NCI-H524 treated with DMSO at 0.1 percent for 48 hours (cell line): ENCODE measurements around the gene MGP.

Experiments used
- DNase-seq: peaks from one replicate; lab custom pipeline; 2025; lab: John Stamatoyannopoulos, UW

MGP gene

DNA sequence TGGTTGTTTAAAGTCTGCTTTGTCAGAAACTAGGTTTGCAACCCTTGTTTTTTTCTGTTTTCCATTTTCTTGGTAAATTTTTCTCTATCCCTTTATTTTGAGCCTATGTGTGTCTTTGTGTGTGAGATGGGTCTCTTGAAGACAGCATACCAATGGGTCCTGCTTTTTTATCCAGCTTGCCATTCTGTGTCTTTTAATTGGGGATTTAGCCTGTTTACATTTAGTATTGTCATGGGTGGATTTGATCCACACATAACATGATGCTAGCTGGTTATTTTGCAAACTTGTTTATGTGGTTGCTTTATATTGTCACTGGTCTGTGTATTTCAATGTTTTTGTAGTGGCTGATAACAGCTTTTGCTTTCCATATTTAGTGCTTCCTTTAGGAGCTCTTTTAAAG, 25.2 kb downstream of the MGP start:
- no peak for DNase-seq

GRCh38 chr12:14858513-14858912, 27.1 kb downstream of the MGP start:
- no peak for DNase-seq

- DNase-seq = no peak
Observed at GRCh38 chr12:14854586-14855183, 31.0 kb downstream of the MGP start.

DNA sequence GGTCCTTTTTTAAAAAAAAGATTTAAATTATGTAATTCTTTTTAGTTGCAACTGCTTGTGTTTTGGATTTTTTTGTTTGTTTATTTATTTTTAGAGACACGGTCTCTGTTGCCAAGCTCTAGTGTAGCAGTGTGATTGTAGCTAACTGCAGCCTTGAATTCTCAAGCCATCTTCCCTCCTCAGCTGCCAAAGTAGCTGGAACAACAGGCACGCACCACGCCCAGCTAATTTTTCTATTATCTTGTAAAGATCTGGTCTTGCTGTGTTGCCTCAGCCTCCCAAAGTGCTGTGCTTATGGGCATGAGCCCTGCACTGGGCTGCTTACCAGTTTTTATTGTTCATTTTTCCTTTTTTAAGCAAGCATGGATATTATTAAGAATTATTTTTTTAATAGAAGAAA, 31.7 kb downstream of the MGP start:
- DNase-seq = no peak

- DNase-seq = no peak
Observed at GRCh38 chr12:14852880-14853279, 32.8 kb downstream of the MGP start.

- DNase-seq = no peak
Observed at GRCh38 chr12:14850929-14851663, 34.6 kb downstream of the MGP start.

- no peak for DNase-seq
Observed at GRCh38 chr12:14849661-14850060, 36.0 kb downstream of the MGP start.

GRCh38 chr12:14846876-14847580, 38.6 kb downstream of the MGP start:
- DNase-seq = no peak

GRCh38 chr12:14846042-14846587, 39.5 kb downstream of the MGP start:
- DNase-seq = no peak

- DNase-seq = no peak
Observed at GRCh38 chr12:14845350-14845750, 40.3 kb downstream of the MGP start.

GRCh38 chr12:14844401-14844800, 41.3 kb downstream of the MGP start:
- no peak for DNase-seq

DNA sequence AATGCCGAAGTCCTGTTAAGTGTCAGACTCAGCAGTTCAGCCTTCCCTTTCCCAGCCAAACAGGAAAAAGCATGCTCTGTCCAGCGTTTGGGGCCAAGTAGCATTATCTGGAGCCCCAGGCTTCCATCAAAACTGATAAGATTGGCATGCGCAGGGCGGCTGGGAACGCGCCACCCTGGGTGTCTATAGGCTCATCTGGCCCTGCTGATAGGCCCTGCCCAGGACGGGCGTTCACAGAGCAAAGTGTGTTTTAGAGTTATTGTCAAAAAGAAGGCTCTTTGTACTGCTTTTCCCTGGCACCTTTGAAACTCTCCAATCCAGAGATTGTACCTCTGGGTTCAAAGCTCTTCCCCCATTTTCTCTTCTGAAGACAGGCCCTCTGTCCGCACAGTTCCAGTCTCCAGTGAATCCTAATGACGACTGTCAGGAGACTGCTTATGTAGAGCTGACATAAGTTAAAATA, 42.2 kb downstream of the MGP start, which contains the start of gene ART4:
Gene ART4, minus strand, starts transcription at position 102 of the 463 bp plus-strand sequence. CDS start 413 bp downstream, outside the sequence.
- no peak for DNase-seq

GRCh38 chr12:14842315-14842714, 43.3 kb downstream of the MGP start:
- no peak for DNase-seq

DNA sequence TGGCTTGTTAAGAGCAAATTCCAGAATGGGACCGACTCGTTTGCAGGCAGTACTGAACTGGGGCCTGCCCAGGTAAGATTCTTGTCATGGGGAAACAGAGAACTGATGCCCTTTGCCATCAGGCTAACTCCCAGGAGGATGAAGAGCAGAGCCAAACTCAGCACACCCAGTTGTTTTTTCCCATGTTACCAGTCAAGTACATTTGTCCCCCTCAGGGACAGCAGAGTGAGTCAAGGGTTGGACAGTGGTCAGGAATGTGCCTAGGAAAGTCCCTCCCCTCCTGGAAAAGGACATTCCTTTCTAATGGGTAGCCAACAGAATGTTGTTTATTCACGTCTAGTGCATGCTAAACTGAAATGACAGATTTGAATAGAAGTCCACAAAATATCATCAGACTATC, 43.9 kb downstream of the MGP start:
- no peak for DNase-seq

GRCh38 chr12:14840616-14841015, 45.0 kb downstream of the MGP start:
- DNase-seq = no peak

DNA sequence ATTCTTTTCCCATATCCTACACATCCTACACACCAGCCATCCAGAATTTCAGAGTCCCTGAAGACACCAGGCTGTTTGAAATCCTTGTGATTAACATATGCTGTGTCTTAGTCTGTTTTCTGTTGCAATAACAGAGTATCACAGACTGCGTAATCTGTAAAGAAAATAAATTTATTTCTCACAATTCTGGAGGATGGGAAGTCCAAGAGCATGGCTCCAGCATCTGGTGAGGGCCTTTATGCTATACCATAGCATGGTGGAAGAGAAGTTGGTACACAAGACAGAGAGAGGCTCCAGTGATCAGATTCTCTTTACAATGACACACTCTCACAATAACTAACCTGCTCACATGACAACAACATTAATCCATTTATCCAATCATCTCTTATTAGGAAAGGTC, 46.4 kb downstream of the MGP start:
- DNase-seq = no peak

DNA sequence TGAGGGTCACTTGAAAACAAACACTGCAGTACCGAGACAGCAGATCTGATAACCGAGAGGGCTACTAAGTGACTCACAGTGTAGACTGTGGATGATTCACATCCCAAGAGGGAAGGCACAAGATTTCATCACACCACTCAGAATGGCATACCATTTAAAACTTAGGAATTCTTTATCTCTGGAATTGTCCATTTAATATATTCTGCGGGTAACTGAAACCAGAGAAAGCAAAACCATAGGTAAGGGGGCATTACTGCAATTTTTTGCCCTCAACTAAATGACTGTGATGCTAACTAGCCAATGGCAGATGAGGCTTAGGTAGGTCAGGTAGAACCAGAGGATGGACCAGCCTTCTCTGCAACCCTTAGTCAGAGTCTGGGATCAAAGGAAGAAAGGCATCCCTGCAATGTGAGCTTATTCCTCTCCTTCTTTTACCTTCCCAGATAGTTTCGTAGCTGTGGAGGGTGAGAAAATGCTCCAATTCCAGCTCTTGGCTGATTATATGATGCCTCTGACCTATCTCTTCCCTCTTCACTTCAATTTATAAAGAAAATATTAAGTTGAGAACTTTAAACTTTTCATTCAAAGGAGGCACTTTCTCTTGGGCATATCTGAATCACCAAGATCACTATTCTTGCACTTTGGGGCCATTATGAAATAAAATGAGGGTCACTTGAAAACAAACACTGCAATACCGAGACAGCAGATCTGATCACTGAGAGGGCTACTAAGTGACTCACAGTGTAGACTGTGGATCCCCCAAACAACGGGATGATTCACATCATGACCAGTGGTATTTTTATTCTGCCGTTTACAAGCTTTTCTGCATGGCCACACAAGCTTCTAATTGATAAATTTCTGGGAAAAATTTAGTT, 49.1 kb downstream of the MGP start:
- no peak for DNase-seq

- DNase-seq = no peak
Observed at GRCh38 chr12:14834509-14834908, 51.1 kb downstream of the MGP start.

DNA sequence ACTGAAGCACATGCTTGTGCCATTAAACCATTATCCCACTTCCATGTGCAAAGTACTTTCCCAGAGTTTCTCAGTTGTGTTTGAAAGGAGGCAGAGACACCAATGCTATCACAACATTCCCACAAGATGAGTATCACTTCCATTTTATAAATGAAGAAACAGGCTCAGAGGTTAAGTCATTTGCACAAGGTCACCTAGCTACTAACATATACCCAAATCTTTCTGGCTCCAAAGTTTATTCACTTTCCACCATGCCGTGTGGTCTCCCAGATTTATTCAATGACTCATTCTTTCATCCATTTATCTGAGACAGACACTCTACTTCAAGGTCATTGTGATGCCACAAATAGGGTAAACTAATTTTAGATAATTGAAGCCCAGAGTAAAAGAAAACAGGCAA, 51.7 kb downstream of the MGP start:
- DNase-seq = no peak

DNA sequence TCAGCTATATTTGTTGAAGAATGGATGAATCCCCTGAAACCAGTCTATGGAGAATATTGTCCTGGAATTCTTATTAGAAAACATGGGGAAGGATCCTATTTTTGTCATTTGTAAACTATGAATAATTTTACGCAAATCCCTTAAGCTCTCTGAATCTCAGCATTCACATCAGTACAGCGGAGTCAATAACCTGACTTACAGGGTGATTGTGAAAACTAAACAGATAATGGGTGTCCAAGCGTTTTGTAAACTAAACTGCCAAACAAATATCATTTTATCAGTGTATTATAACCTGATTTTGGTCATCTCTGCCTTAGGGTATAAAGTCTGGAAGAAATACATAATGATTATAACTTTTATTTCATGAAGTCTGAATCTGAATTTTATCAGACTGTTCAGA, 52.3 kb downstream of the MGP start:
- no peak for DNase-seq
